GM21515 (cell line): ENCODE results near the gene IGF2BP1.
"Not testable (repeated sequence)": the region's sequence is repeated elsewhere in the genome, so short reads cannot be mapped to it uniquely, and the experiment has no call there.

Source experiments
- ATAC-seq: cut with Tn5 transposase; IDR thresholded peaks from one replicate; pipeline ENCODE4 v1.9.1; 2021; ENCODE audit not compliant: unreplicated experiment

Gene IGF2BP1

DNA sequence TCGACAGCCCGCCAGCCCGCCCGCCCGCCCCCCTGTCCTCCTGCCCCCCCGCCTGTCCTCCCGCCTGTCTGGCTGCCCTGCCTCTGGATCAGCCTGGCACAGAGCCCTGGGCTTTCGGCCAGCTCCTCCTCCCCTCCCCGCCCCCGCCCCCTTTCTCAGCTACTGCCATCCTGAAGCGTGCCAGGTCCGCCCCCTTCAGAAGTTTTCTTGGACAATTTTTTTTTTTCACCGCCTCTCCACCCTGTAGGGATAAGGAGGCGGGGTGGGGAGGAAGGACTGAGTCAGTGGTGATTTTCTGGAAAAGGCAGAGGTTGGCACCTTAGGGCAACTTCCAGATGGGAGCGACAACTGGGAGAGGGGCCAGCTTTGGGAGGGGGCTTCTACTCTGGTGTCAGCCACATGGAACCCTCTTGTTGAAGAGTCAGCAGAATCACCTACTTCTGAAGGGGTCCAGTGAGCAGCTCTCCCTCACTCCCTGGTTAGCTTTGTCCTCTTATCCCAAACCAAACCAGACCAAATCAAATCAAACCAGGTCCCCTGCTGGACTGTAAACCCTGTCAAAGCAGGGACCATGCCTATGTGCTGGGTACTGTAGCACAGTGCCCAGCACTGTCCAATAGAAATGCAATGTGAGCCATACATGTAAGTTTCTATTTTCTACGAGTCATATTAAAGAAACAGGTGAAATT is 19.7 kb downstream of the IGF2BP1 start:
- no peak for ATAC-seq

DNA sequence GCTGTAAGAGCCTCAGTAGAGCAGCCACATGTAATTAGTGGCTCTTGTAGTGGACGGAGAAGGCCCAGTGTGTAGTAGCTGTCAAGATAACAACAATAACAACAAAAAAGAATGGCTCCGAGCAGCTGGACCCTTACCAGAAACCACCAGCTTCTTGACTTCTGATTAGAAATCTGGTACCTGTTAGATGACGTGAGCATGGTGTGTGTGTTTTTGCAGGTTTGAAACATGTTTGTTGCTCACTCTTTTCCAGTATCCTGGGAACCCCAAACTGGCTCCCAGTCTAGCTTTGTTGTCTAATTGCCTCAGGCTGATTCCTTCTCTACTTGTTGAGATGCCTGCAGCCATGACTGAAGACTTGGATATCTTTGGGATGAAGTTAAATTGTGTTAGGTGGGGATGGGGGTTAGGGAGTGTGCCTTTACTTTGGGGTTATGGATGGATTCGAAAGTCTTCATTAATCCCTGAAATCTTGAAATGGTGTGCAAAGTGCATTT is 21.0 kb downstream of the IGF2BP1 start:
- no peak for ATAC-seq

DNA sequence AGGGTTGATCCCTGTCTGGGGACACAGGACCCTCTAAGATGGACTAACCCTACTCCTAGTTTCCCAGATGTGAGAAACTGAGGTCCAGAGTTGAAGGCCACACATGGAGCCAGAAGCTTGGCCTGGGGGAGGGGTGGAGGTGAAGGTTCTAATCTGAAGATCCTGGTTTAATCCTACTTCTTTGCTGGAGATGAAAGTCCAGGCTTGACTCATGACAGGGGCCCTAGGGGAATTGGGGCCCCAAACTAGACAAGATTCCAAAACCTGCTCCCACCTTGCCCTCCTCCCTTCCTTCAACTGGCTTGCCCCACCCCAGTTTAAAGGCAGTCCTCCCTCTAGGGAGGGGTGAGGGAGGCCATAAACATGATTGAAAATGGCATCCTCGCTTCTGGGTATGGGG is 21.6 kb downstream of the IGF2BP1 start:
- no peak for ATAC-seq

DNA sequence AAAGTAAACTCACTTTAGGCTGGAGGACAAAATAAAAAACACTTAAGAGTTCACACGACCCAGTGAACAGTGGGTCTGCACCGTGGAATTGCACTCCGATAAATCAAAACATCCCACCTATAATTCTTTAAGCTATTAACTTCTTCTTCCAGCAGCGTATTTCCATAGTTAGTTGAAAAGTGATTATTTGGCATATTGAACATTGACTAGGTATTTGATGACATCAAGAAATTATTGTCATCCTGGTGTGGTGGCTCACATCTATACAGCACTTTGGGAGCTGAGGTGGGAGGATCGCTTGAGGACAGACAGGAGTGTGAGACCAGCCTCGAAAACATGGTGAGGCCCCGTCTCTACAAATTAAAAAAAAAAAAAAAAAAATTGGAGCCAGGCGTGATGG is 23.4 kb downstream of the IGF2BP1 start:
- ATAC-seq, result no peak

DNA sequence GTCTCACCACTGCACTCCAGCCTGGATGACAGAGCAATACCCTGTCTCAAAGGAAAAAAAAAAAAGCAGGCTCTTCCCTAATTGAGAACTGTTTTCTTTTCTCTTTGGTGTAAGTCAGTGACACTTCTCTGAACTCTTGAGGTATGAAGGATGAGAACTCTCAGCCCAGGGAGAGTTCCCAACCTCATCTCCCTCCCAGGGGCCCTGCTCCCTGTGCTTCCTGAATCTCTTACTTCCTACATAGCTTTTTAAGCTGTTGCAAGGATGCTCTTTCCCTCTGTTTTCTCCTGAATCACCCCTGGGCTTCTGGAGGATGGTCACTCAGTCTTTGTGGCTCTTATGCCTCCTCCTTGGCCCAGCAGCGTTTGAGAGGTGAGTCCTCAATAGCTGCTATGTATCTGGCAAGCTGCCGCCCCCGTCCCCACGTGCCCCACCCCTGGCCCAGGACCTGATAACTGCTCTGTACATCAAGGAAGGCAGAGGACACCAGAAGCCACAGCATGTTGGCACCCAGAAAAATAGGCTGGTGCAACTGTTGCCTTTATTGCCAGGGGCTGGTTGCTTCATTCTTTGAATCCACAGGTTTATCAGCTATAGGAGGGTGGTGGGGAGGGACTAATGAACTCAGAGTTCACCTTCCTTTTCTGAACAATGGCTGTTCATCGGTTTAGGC is 24.0 kb downstream of the IGF2BP1 start:
- no peak for ATAC-seq

DNA sequence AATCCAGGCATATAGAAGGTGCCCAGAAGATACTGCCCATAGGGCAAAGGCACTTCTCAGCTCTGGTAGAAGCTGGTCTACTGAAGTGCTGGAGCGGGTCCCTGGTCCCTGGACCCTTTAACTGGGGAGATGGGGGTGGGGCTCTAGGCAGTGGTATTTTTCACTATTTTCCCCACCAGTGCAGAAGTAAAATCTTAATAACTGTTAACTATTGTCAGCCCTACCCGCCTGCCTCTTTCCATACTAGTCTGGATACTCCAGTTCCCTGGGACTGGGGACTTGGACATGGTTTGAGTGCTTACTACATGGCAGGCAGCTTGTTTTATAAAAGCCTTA is 24.6 kb downstream of the IGF2BP1 start:
- ATAC-seq, result no peak

DNA sequence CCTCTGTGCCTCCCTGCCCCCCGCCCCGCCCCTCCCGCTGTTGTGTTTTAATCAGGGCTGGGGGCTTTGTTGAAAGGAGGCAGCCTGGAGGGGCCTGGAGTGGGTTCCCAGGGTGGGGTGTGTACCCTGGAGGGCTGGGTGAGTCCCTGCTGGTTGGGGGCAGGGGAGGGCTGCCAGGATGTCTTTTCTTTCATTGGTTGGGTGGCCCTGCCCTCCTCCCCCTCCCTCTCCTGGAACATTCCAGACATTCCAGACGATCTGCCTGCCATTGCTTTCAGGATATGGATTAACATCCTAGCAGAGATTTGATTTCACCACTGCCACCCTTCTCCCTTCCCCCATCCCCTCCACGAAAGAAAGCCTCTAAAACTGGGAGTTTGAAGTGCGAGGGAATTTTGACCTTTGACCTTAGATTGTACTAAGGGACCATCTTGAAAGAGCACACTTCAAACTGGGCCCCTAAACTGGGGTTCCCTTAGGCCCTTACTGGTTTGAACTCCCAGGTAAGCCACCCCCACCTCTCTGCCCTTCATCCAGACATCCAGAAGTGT is 25.3 kb downstream of the IGF2BP1 start:
- no peak for ATAC-seq

DNA sequence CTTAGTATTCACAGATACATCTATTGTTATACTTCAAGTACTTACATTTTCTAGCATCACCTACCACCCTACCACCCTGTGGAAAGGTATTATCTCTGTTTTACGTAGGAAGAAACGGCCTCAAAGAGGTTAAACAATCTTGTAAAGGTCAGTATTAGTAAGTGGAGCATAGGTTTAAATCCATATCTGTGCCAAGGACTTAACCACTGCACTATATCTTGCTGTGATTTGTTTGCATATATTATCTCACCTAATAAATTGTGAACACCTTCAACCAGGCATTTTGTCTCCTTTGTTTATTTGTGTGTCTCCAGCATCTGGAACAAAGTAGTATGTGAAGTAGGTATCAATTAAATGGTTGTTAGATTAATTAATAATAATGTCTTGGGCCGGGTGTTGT is 27.3 kb downstream of the IGF2BP1 start:
- no peak for ATAC-seq

DNA sequence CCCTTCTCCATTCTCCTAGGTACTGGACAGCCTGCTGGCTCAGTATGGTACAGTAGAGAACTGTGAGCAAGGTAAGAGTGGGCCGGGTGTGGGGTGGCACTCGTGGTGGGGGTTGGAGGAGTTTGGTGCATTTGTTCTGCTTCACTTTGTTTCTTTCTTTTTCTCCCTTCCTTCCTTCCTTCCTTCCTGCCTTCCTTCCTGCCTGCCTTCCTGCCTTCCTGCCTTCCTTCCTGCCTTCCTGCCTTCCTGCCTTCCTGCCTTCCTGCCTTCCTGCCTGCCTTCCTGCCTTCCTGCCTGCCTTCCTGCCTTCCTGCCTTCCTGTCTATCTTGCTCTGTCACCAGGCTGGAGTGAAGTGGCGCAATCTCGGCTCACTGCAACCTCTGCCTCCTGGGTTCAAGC is 29.3 kb downstream of the IGF2BP1 start:
- ATAC-seq, result not testable (repeated sequence)

DNA sequence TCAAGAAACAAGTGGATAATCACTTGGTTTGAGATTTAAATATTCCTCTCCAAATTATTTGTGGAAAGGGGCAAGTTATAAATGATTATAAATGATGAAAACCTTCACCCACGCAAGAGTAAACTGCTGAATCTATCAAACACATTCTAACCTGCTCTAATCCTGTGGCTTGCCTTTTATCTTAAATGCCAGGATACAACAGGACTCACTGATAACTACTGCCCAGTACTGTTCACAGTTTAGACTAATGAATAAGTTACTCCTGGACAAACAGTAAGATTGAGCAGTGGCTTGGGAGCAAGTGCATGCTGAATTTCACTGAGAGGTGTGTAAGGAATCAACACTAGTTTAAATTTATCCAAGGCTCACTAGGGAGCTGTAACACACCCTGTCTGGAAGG is 31.1 kb downstream of the IGF2BP1 start:
- no peak for ATAC-seq

DNA sequence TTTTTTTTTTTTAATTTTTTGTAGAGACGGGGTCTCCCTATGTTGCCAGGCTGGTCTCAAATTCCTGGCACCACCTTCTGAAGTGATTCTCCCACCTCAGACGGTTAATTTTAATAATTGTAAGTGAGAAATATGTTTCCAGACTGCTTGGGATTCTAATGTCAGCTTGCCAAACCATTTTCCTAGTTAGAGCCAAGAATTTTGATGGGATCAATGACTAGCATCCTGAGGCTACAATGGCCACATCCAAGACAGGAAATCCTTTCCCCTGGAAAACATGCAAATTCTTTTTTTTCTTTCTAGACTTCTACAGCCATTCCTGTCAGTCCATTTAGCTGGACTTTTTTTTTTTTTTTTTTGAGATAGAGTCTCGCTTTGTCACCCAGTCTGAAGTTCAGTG is 32.6 kb downstream of the IGF2BP1 start:
- no peak for ATAC-seq

DNA sequence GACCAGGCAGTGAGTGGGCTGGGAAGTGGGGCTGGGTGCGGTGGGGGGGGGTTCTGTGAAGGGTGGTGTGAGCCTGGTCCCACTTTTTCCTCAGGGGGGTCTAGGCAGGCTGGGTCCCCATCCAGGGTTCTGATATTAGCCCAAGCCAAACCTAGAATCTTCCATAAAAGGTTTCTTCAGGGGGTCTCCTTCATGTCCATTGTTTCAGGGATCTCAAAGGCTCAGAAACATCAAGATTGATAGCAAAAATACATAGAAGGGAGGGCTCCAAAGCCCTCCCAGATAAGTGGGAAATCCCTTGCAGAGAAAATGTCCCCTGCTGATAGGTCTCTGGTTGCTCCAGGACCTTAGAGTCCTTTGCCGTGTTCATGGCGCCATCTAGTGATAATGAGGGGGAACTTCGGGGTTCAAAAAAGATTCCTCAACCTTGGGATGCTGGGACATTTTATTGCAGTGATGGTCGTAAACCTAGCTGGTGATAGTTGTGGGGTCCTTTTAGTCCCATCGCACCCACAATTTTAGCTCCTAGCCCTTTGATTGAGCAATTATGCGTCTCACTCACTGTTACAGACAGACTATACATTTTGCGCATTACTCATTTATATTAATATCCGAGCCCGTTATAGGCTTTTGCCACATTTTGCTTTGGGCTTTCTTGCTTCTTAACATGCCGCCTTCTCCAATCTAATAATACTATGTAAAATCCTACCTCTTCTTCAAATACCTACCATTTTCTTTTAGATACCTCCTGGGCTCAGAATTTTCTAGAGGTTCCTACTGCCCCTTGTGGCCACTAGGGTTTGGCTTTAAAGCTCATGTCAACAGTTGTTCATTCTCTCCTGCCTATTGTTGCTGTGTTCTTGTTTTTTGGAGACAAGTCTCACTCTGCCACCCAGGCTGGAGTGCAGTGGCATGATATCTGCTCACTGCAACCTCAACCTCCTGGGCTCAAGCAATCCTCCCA is 35.1 kb downstream of the IGF2BP1 start:
- no peak for ATAC-seq

DNA sequence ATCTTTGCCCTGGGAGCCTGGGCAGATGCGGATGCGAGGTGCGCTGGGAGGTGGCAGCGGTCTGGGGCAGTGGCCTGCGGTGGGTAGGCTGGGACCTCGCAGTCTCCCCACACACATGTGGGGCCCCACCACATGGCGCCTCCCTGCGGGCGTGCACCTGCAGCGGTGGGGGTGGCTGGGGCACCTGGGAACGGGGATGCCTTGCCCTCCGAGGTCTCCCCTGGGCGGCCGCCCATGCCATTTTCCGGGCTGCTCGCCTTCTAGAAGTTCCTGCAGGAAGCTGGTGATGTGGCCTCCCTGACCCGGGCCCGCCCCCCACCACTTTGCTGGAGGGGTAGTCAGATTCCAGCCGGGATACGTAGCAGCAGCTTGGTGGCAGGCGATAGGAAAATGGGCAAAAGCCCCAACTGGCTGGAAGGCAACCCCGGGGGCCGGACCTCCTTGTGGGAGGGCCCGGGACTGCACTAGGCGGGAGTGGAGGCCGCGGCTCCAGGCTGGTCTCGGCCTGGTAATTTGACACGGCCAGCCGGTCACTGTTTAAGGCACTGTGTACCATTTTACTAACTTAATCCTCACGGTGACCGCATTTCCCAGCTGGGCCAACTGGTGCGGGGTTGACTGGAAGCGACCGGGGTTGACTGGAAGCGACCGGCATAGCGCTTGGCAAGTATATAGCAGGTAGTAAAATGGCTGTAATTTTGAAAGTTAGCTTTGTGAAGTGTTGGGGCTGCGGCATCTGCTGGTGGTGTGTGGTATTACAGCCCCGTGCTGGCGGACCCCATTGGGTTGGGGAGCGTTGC is 38.5 kb downstream of the IGF2BP1 start:
- no peak for ATAC-seq

DNA sequence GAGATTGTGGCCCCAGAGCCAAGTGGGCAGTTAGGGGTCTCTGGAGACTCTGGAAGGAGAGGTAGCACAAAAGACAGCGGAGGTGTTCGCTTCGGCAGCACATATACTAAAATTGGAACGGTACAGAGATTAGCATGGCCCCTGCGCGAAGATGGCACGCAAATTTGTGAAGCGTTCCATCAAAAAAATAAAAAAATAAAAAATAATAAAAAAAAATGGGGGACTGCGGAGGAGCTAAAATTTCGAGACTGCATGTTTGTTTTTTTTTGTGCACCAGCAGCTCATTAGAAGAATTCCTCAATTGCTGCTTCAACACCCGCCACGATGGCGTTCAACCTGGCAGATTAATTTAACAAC is 39.1 kb downstream of the IGF2BP1 start:
- no peak for ATAC-seq

DNA sequence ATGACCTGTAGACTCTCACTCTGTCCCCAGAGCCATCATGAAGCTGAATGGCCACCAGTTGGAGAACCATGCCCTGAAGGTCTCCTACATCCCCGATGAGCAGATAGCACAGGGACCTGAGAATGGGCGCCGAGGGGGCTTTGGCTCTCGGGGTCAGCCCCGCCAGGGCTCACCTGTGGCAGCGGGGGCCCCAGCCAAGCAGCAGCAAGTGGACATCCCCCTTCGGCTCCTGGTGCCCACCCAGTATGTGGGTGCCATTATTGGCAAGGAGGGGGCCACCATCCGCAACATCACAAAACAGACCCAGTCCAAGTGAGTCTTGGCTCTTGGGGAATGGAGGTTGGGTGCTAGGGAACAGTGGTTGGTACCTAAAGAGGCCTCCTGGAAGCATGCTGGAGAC is 41.0 kb downstream of the IGF2BP1 start:
- no peak for ATAC-seq

DNA sequence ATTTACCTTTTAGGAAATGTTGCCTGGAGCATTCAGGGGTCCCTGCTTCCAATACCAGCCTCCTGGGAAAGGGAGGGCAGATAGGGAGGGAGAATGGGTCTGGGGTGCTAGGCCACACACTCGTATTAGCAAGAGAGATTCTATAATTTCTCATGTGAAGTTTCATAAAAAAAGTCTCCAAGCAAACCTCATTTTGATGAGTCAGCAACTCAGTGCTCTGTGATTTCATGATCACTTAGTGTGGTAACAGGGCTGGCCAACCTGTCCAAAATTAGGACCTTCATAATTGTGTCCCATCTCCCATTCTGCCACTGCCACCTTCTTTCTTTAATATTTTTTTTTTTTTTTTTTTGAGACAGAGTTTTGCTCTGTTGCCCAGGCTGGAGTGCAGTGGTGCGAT is 41.4 kb downstream of the IGF2BP1 start:
- ATAC-seq, result no peak

DNA sequence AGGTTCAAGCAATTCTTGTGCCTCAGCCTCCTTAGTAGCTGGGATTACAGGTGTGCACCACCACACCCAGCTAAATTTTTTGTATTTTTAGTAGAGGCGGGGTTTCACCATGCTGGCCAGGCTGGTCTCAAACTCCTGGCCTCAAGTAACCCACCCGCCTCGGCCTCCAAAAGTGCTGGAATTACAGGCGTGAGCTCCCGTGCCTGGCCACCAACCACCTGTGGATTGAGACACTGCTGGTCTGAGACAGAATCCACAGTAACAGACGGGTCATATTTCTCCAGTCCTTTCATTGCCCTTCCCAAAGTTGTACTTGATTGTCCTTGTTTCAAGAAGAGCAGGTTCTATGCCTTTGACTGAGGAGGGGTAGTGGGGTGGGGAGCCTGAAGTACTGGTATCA is 42.3 kb downstream of the IGF2BP1 start:
- not testable (repeated sequence) for ATAC-seq

DNA sequence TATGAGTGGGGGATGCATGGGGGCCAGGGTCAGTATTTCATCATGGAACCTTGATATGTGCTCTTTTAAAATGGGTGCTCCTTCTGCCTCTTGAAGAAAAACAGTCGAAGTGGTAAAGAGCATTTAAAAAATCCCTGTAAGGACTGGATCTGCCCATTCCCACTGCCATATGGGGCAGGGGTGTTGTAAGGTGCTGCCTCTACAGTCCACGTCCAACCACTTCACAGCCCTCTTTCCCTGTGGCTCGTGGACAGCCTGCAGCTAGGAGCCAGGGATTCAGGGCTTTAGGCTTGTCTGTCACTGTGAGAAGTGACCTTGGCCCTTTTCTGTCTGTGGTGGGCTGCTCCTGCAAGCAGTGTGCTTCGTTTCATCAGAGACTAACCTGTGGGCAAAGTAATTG is 44.3 kb downstream of the IGF2BP1 start:
- ATAC-seq, result no peak

DNA sequence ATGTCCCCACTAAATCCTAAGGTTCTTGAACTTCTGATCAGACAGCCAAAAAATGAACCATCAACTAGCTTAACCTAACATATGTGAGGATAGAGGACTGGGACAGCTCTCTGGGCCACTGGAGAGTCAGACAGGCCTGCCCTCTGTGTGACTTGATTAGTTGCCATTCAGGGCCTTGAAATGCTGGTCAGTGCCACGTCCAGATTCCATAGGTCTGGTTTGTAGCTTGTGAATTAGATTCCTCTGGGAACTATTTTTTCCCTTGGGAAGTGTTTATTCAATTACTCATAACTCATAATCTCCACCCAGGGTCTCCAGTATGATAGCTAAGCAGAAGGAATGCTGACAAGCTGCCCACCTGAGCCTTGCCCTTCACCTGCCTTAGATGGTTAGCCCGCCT is 48.2 kb downstream of the IGF2BP1 start:
- ATAC-seq, result no peak

DNA sequence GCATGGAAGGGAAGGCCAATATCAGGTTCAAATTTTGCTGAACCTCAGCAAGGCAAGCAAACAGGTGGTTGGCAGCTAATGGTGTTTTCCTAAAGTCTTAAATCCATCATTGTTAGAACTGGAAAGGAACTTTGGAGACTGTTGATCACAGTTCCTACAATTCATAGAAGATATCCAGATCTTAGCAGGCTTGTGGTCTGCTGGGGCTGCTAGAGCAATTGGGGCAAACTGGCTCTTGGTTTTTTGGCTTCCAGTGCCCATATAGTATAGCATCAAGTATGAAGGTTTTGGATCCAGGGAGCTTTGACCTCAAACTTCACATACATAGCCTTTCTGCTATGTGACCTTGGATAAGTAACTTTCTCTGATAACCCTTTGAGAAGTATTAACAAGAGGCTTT is 49.7 kb downstream of the IGF2BP1 start:
- ATAC-seq, result no peak

DNA sequence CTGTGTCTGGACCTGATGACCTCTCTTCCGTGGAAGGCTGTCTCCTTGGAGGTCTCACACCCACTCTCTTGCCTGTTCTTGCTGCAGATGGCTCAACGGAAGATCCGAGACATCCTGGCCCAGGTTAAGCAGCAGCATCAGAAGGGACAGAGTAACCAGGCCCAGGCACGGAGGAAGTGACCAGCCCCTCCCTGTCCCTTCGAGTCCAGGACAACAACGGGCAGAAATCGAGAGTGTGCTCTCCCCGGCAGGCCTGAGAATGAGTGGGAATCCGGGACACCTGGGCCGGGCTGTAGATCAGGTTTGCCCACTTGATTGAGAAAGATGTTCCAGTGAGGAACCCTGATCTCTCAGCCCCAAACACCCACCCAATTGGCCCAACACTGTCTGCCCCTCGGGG is 52.1 kb downstream of the IGF2BP1 start:
- ATAC-seq, result no peak
